Right renal pelvis (tissue), 4 donors: ENCODE data around the gene FAS. TPM values are rescaled to one million over a fixed set of nuclear protein-coding genes. Genes with fewer than 3 reads are reported as not detected.

ENCODE experiments used
- DNase-seq, 4 donors: peaks; one replicate each; pipeline ENCODE4 v3.0.0-alpha.2; 2013; ENCODE audit warnings: low read depth in 4 of 4, low spot score in 3 of 4, missing footprints in 1 of 4
- polyA plus RNA-seq, 4 donors: library from polyadenylated mRNA; unstranded; fragments of 120-200 nt; gene quantifications; one replicate each; pipeline ENCODE4 v1.2.1, GENCODE V29; 2013; ENCODE audit not compliant: insufficient read length in 4 of 4

Gene FAS
- polyA plus RNA-seq, 4 donors: 9.8 to 13.9 (median 11.8) TPM

- DNase-seq: no peak
These were observed 22.2 kb upstream of the FAS start for GRCh38 chr10:88968391-88968790.

- no peak for DNase-seq
These were observed 19.2 kb upstream of the FAS start for GRCh38 chr10:88971221-88972061.

GRCh38 chr10:88974012-88974411 is 16.6 kb upstream of the FAS start:
- DNase-seq: no peak

- DNase-seq: peak in 1 of 4 donors; percentile 43
These were observed 15.9 kb upstream of the FAS start for GRCh38 chr10:88974446-88975376.

- no peak for DNase-seq
These were observed 15.2 kb upstream of the FAS start for GRCh38 chr10:88975377-88975720.

GRCh38 chr10:88978463-88978862 is 12.1 kb upstream of the FAS start:
- no peak for DNase-seq

- no peak for DNase-seq
These were observed 11.4 kb upstream of the FAS start for GRCh38 chr10:88979153-88979562.

- DNase-seq: no peak
These were observed 11.0 kb upstream of the FAS start for GRCh38 chr10:88979603-88980002.

GRCh38 chr10:88980247-88980646 is 10.4 kb upstream of the FAS start:
- DNase-seq: no peak

- no peak for DNase-seq
These were observed 9.8 kb upstream of the FAS start for GRCh38 chr10:88980800-88981199.

- no peak for DNase-seq
These were observed 9.2 kb upstream of the FAS start for GRCh38 chr10:88981435-88981834.

- DNase-seq: no peak
These were observed 8.2 kb upstream of the FAS start for GRCh38 chr10:88982366-88982765.

- no peak for DNase-seq
These were observed 7.4 kb upstream of the FAS start for GRCh38 chr10:88983206-88983605.

- no peak for DNase-seq
These were observed 6.7 kb upstream of the FAS start for GRCh38 chr10:88983939-88984338.

GRCh38 chr10:88984525-88984924 is 6.1 kb upstream of the FAS start:
- no peak for DNase-seq

- DNase-seq: no peak
These were observed 3.9 kb upstream of the FAS start for GRCh38 chr10:88986549-88987242.

GRCh38 chr10:88987243-88987725 is 3.3 kb upstream of the FAS start:
- no peak for DNase-seq

GRCh38 chr10:88987840-88988239 is 2.8 kb upstream of the FAS start:
- no peak for DNase-seq

- no peak for DNase-seq
These were observed 1.2 kb upstream of the FAS start for GRCh38 chr10:88989423-88989822.

GRCh38 chr10:88989824-88990383 is 694 bp upstream of the FAS start:
- DNase-seq: peak; percentile 36 to 53 (median 50)
